Cardiac septum (tissue), 1 donor: ENCODE results near the gene SLC39A11. TPM values are rescaled to one million over a fixed set of nuclear protein-coding genes. Genes with fewer than 3 reads are reported as not detected.

ENCODE experiments used
- DNase-seq: peaks from one replicate; pipeline ENCODE4 v3.0.0-alpha.2; 2020; ENCODE audit warnings: low spot score
- intact Hi-C: fragments of 100-400 bp; cut with DNase I; formaldehyde crosslinking; loops from one replicate; pipeline ENCODE4 v1.14.0; 2022
- total RNA-seq: library from RNA; stranded (reverse); fragmentation: NEBNext Ultra II Directional; extraction: Animal tissue kit (Norgen Biotek cat#: 25700); gene quantifications from one replicate; pipeline ENCODE4 v1.2.1, GENCODE V29; 2021
- donor health status: DM: no; HTN: no; CAD: no.

The SLC39A11 gene
- total RNA-seq, 1 donor from 2014 or later, result 7.2 TPM

GRCh38 chr17:72635034-72635635 lies 457.4 kb downstream of the SLC39A11 start:
- no peak for DNase-seq
- intact Hi-C loops, result no loop called here

GRCh38 chr17:72634621-72635020 lies 457.9 kb downstream of the SLC39A11 start:
- intact Hi-C loops, result no loop called here
- DNase-seq, result no peak

DNA sequence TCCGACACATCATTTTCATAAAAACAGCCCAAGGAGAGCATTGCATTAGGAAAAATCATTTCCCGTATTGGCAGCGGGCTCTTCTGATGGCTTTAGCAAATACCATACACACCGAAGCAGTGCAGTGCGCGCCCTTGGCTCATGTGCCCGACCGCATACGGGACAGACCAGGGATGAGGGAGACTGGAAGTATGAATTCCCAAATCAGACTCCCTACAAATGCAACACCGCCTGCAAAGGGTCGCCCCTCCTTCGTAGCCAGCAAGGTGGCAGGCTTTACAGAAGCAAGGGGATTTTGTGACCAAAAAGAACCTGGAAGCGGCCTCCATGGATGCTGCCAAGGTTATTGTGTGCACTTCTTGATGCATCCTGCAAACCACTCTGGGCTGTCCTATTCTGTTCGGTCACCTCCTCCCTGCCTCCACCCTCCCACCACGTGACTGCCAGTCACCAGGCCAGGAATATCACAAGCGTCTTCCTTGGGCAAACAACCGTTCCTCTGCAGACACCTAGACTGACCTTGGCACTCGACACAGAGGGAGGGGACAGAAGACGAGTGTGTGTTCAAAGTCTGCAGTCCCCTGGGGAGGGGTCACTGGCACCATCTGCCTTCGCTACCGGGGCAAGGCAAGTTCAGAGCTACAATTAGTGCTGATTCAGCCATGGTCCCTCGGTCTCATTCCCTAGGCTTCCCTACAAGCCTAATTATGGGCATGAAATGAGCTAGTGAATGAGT lies 460.4 kb downstream of the SLC39A11 start:
- intact Hi-C loops, result no loop called here
- DNase-seq, result no peak

GRCh38 chr17:72631568-72631948 lies 460.9 kb downstream of the SLC39A11 start:
- intact Hi-C loops, result no loop called here
- DNase-seq, result no peak

DNA sequence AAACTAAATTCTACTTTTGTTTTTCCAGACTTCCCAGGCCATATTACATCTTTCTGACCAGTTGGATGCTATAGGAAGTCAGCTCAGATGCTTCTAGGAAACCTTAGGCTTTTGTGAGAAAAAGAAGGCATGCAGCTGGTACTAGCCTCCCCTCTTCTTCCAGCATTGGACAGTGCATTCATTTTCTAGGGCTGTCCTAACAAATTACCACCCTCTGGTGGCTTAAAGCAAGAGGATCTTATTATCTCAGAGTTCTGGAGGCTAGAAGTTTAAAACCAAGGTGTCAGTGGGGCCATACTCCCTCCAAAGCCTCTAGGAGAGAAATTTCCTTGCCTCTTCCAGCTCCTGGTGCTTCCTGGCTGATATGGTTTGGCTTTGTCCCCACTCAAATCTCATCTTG lies 467.8 kb downstream of the SLC39A11 start:
- intact Hi-C loops, result no loop called here

GRCh38 chr17:72624226-72624625 lies 468.3 kb downstream of the SLC39A11 start:
- intact Hi-C loops, result no loop called here
- no peak for DNase-seq

More for the DNA sequence above, 467.8 kb downstream of the SLC39A11 start:
- DNase-seq, result no peak

GRCh38 chr17:72622661-72623433 lies 469.6 kb downstream of the SLC39A11 start:
- intact Hi-C loops, result no loop called here
- DNase-seq, result no peak

GRCh38 chr17:72619976-72620650 lies 472.4 kb downstream of the SLC39A11 start:
- intact Hi-C loops, result no loop called here
- DNase-seq, result no peak

- no peak for DNase-seq
- intact Hi-C loops, result no loop called here
Measured at GRCh38 chr17:72618001-72618509, 474.4 kb downstream of the SLC39A11 start.

- intact Hi-C loops, result no loop called here
- no peak for DNase-seq
Measured at GRCh38 chr17:72617557-72617956, 474.9 kb downstream of the SLC39A11 start.

DNA sequence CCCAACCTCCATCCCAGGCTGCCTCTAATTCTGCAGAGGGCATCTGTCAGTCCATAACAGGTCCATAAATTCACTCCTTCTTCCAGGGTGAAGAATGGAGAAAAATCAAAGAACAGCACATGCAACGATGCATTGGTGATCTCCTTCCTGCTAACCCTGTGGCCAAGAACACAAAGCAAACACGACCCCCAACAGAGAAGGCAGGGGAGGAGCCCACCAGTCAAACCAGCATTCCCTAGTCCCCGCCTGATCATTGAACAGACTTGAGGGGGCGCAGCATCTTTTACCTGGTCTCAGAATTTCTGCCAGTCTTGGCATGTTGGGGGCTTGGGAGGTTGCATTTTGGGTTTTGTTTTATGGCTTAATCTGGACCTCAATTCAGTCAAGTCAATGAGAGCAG lies 476.0 kb downstream of the SLC39A11 start:
- intact Hi-C loops, result no loop called here

DNA sequence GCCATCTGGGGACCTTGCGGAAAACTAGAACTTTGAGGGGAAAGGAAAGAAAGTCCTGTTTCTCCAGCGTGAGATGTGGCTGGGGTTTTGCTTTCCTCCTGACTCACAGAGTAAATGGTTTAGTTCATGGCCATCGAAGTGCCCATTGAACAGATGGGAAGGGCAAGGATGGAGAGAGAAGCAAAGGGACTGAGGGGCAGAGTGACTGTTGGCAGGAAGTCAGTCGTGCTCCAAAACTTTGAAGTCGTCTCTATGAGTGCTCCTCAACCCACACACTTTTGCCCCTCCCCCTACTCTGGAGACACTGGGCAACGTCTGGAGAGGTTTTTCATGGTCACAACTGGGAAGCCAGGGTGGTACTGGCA lies 476.9 kb downstream of the SLC39A11 start:
- intact Hi-C loops, result no loop called here
- DNase-seq, result no peak

More for the DNA sequence above, 476.0 kb downstream of the SLC39A11 start:
- no peak for DNase-seq

- DNase-seq, result no peak
- intact Hi-C loops, result no loop called here
Measured at GRCh38 chr17:72614871-72615626, 477.4 kb downstream of the SLC39A11 start.

- intact Hi-C loops, result no loop called here
- no peak for DNase-seq
Measured at GRCh38 chr17:72614476-72614870, 478.0 kb downstream of the SLC39A11 start.

GRCh38 chr17:72613806-72614292 lies 478.6 kb downstream of the SLC39A11 start:
- no peak for DNase-seq
- intact Hi-C loops, result no loop called here

DNA sequence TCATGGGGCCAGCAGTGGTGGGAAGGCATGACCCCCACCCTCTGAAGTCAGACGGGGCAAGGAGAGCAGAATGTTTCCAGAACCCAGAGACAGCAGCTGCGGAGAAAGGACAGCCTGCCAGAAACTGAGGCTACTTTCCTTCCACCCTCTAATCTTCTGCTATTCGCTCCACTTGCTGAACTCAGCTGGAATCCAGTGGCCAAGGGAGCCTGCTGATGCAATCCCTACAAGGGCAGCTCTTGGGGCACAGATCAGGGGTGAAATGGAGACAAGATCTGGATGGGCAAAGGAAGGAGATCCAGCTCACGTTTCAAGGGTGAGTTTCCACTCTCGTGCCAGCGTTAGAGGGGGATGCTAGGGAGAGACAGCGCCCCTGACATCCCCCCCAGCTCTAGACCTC lies 479.1 kb downstream of the SLC39A11 start:
- intact Hi-C loops, result no loop called here
- DNase-seq, result no peak

DNA sequence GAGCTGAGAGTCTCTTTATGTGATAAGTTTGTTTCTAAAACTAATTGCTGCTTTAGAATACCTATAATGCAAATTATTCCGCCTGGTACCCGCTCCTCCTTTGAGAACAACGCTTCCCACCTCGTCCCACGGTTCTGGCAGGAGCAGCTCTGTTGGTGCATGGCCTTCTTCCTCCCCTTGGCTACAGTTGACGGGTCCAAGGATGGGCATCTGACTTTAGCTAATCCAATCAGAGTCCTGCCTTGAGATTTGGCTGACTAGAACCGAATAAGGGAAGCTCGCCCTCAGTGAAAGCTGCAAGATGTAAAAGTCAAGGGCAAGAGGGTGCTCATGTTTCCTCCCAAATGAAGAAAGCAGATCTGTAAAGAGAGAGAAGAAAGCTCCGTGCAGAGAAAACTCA lies 481.3 kb downstream of the SLC39A11 start:
- intact Hi-C loops, result no loop called here
- no peak for DNase-seq

DNA sequence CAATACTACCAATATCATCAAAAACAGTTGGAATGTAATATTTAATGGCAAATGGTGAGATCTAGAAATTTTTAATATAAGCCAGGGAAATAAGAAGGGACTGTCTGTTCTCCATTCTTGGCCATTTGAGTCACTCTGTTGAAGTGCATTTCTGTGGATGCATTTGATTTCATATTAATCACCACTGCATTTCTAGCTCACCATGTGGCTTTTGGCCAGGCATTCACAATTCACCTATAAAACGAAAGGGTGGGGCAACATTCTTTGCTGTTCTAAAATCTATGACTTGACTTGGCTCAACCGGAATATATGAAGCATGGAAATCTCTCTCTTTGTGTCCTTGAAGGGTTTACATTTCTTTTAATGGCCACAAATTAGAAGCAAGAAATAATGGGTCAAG lies 483.0 kb downstream of the SLC39A11 start:
- intact Hi-C loops, result no loop called here
- no peak for DNase-seq

- DNase-seq, result no peak
Measured at GRCh38 chr17:72608436-72608835, 484.1 kb downstream of the SLC39A11 start.

More at GRCh38 chr17:72608436-72608835, 484.1 kb downstream of the SLC39A11 start:
- intact Hi-C loops, result no loop called here
